ENCODE measurements around the gene GATM.

Gene GATM

DNA sequence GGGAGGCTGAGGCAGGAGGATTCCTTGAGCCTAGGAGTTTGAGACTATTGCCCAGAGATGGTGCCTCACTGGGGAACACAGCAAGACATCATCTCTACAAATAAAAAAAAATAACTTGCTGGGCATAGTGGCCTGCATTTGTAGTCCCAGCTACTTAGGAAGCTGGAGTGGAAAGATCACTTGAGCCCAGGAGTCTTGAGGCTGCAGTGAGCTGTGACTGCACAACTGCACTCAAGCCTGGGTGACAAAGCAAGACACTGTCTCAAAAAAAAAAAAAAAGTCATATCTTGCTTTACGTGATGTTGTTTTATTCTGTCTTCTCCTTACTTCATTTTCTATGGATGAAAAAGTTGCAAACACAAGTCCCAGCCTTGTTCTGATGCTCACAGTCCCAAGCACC is 14.1 kb downstream of the GATM start:
- TF ChIP-seq, protein P1, sequence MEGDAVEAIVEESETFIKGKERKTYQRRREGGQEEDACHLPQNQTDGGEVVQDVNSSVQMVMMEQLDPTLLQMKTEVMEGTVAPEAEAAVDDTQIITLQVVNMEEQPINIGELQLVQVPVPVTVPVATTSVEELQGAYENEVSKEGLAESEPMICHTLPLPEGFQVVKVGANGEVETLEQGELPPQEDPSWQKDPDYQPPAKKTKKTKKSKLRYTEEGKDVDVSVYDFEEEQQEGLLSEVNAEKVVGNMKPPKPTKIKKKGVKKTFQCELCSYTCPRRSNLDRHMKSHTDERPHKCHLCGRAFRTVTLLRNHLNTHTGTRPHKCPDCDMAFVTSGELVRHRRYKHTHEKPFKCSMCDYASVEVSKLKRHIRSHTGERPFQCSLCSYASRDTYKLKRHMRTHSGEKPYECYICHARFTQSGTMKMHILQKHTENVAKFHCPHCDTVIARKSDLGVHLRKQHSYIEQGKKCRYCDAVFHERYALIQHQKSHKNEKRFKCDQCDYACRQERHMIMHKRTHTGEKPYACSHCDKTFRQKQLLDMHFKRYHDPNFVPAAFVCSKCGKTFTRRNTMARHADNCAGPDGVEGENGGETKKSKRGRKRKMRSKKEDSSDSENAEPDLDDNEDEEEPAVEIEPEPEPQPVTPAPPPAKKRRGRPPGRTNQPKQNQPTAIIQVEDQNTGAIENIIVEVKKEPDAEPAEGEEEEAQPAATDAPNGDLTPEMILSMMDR (IDR thresholded peaks at IDR 0.05; ENCODE audit: low read length, missing control alignments) = no peak
- no peak overlapping the region for H3K4me3 ChIP-seq (replicated peaks; ENCODE audit: low read depth, low read length)
- no peak for DNase-seq (ENCODE audit: low read depth)

DNA sequence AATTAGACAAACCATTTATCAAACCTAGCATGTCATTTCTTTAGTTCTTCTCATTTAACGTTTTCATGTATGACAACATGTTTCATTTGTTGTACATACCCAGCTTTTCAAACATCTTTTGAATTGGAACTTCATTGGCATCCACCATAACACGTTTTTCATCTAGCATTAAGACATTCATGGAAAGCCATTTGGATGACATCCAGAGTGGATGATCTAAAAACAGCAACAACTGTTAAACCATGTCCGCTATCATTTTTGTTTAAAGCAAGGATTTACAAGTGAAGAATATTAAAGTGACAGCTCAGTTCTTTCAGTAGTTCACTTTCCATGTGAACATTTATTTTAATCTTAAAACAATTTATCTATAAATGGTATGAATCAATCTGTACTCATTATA is 14.5 kb downstream of the GATM start:
- TF ChIP-seq, protein P1 (IDR thresholded peaks at IDR 0.05; ENCODE audit: low read length, missing control alignments) = no peak
- no peak overlapping the region for H3K4me3 ChIP-seq (replicated peaks; ENCODE audit: low read depth, low read length)
- no peak for DNase-seq (ENCODE audit: low read depth)

DNA sequence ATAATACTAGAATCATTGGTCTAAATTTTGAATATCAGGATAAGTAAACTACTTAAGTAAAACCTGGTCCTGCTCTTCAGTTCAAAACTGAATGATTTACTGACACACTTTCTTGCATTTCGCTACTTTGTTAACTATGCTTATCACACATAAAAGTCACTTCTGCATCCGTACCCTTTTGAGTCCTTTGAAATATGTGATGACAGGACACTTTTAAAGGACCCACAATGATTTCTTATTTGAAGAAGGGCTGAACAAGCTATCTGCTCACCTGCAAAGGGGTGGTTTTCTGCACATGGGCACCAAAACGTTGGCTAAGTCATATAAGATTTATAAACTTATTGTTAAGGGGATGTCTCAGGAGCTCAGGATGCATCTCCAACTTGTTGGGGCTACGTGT is 15.0 kb downstream of the GATM start:
- TF ChIP-seq, protein P1 (IDR thresholded peaks at IDR 0.05; ENCODE audit: low read length, missing control alignments) = no peak
- no peak for DNase-seq (ENCODE audit: low read depth)
- no peak overlapping the region for H3K4me3 ChIP-seq (replicated peaks; ENCODE audit: low read depth, low read length)

DNA sequence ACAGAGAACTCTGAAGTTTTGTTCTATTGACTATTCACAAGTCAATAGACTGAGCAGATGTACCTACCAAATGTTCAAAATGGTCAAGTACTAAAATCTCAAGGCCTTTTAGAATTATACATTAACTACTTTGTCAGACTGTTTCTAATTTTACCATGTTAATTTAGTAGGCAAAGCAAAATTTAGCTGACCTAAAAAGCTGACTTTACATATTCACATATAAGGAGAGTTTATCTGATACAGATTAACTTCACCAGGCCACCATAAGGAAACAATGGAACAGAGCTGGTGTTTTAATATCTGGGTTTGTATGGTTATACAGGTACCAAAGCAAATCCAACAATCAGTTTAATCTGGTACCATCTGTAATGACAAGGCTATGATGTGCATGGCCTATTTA is 15.9 kb downstream of the GATM start:
- no peak overlapping the region for H3K4me3 ChIP-seq (replicated peaks; ENCODE audit: low read depth, low read length)
- DNase-seq (ENCODE audit: low read depth) = no peak
- TF ChIP-seq, protein P1 (IDR thresholded peaks at IDR 0.05; ENCODE audit: low read length, missing control alignments) = no peak

DNA sequence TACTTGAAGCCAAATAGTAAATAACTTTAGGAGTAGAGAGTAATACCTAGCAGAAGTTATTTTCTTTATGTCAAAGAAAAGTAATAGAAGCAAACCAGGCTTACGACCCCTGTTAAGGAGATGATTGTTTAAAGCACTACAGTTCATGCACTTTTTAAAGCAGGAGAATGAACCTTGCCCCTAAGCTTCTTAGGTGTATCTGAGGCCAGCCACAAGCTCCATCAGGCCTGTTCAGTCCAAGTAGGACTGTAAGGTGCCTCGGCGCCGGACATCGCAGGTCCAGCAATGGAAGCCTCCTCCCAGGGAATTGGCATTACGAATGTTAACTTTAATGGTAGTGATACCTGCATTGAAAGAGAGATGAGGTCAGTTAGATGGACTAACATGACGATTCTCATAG is 16.5 kb downstream of the GATM start:
- TF ChIP-seq, protein P1 (IDR thresholded peaks at IDR 0.05; ENCODE audit: low read length, missing control alignments) = no peak
- no peak overlapping the region for H3K4me3 ChIP-seq (replicated peaks; ENCODE audit: low read depth, low read length)
- DNase-seq (ENCODE audit: low read depth) = no peak

DNA sequence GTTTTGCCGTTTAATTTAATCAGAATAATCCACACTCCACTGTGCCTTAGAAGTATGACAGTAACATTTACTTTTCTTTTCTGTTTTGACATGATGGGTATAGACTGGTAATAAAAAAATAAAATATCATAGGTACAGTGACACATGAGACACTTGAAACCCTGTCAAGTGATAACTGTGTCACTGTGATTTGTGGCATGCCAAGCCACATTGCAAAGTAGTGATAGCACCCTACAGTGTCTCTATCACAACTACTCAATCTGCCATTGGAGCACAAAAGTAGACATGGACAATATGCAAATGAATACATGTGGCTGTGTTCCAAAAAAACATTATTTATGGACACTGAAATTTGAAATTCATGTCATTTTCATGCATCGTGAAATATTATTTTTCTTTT is 22.5 kb downstream of the GATM start:
- TF ChIP-seq, protein P1 (IDR thresholded peaks at IDR 0.05; ENCODE audit: low read length, missing control alignments) = no peak
- no peak for DNase-seq (ENCODE audit: low read depth)
- no peak overlapping the region for H3K4me3 ChIP-seq (replicated peaks; ENCODE audit: low read depth, low read length)

DNA sequence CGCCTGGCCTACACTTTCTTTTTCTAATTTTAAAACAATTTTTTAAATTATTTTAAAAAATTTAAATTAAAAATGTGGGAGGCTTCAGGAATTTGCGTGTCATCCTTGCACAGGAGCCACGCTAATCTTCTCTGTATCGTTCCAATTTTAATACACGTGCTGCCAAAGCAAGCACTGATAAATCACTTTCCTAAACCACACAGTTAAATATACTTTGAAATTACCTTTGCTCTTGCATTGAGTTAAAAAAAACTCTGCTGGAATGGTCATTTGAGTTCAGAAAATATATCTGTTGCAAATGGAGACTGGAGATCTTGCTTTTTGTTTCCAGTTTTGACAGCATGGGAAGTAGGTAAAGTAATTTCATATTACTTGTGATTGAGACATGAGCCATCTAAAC is 23.6 kb downstream of the GATM start:
- TF ChIP-seq, protein P1 (IDR thresholded peaks at IDR 0.05; ENCODE audit: low read length, missing control alignments) = no peak
- H3K4me3 ChIP-seq (replicated peaks; ENCODE audit: low read depth, low read length) = no peak overlapping the region
- DNase-seq (ENCODE audit: low read depth) = no peak
